ENCODE data around the gene PTPRK.
"Not testable (repeated sequence)": the region's sequence is repeated elsewhere in the genome, so short reads cannot be mapped to it uniquely, and the experiment has no call there.

PTPRK gene

DNA sequence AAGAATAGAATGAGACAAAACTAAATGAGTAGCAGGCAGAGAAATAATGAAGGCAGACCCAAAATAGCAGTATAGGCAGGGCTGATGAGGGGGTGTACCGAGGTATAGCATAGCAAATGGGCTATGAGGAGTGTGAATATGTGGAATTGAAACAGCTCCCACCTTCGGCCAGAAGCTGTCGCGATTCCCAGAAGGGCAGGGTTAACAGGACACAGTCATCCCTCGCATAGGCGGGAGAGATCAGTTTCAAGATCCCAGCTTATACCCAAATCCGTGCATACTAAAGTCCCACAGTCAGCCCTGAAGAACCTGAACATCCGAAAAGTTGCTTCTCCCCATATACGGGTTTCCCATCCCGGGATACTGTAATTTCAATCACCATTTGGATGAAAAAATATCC lies 82.7 kb downstream of the PTPRK start:
- no peak overlapping the region for H3K27ac ChIP-seq
- TF ChIP-seq, protein P1, sequence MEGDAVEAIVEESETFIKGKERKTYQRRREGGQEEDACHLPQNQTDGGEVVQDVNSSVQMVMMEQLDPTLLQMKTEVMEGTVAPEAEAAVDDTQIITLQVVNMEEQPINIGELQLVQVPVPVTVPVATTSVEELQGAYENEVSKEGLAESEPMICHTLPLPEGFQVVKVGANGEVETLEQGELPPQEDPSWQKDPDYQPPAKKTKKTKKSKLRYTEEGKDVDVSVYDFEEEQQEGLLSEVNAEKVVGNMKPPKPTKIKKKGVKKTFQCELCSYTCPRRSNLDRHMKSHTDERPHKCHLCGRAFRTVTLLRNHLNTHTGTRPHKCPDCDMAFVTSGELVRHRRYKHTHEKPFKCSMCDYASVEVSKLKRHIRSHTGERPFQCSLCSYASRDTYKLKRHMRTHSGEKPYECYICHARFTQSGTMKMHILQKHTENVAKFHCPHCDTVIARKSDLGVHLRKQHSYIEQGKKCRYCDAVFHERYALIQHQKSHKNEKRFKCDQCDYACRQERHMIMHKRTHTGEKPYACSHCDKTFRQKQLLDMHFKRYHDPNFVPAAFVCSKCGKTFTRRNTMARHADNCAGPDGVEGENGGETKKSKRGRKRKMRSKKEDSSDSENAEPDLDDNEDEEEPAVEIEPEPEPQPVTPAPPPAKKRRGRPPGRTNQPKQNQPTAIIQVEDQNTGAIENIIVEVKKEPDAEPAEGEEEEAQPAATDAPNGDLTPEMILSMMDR (IDR thresholded peaks at IDR 0.05): no peak
- no peak for TF ChIP-seq ZFX (IDR thresholded peaks at IDR 0.05; ENCODE audit: borderline replicate concordance)

DNA sequence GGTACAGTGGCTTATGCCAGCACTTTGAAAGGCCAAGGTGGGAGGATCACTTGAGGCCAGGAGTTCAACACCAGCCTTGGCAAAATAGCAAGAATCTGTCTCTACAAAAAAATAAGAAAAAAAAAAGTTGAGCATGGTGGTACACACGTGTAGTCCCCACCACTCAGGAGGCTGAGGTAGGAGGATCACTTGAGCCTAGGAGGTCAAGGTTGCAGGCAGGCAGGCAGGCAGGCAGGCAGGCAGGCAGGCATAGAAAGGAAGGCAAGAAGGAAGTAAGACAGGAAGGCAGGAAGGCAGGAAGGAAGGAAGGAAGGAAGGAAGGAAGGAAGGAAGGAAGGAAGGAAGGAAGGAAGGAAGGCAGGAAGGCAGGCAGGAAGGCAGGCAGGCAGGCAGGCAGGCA lies 85.6 kb downstream of the PTPRK start:
- H3K27ac ChIP-seq: not testable (repeated sequence)

DNA sequence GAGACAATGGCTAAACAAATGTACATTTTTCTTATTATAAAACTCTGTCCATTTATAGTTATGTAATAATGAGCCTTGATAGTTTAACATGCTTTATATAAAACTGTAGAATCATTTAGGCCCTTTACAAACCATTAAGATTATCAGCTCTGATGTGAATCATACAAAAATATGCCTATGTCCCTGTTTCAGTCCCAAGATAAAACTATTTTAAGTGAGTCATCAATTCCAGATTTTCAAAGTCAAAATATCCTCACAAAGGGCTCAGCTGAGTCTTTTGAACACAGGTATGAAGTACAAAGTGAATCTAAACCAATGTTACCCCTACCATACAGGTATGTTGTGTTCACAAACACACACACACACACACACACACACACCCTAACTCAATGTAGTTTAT lies 88.0 kb downstream of the PTPRK start:
- H3K27ac ChIP-seq: no peak overlapping the region
- no peak for TF ChIP-seq ZFX (IDR thresholded peaks at IDR 0.05; ENCODE audit: borderline replicate concordance)
- TF ChIP-seq, protein P1 (IDR thresholded peaks at IDR 0.05): no peak

DNA sequence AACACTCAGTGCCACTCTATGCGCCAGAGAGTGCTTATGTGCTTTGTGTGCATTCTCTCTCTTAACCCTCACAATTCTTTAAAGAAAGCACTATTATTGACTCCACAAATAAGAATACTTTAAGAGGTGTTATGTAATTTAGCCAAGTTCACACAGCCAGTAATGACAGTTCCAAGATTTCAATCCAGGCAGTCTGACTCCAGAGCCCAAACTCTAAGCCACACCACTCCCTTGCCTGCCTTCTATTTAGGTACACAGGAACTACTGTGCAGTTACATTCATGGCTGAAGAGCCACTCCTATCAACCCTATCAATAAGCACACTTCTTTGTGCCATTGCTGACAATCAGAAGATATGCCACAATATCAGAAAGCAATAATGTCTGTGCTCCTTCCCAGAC lies 93.3 kb downstream of the PTPRK start:
- H3K27ac ChIP-seq: no peak overlapping the region
- TF ChIP-seq ZFX (IDR thresholded peaks at IDR 0.05; ENCODE audit: borderline replicate concordance): no peak
- TF ChIP-seq, protein P1 (IDR thresholded peaks at IDR 0.05): no peak

DNA sequence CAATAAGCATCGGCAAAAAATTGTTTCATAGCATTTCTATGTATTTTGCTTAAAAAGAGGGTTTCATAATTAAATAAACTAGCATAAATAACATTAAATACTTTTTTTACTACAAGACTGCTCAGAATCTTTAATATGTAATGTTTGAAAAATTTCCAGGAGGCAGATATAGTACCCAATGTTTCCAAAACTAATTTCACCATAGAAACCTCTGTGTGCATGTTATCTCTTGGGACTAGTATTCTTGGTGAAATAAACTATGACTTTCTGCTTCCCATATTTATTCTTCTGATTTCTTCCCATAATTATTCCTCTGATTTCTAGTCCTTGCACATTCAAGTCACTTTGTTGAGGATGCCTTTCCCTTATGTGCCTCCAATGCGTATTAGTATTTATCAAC lies 94.5 kb downstream of the PTPRK start:
- H3K27ac ChIP-seq: no peak overlapping the region
- TF ChIP-seq, protein P1 (IDR thresholded peaks at IDR 0.05): no peak
- no peak for TF ChIP-seq ZFX (IDR thresholded peaks at IDR 0.05; ENCODE audit: borderline replicate concordance)

DNA sequence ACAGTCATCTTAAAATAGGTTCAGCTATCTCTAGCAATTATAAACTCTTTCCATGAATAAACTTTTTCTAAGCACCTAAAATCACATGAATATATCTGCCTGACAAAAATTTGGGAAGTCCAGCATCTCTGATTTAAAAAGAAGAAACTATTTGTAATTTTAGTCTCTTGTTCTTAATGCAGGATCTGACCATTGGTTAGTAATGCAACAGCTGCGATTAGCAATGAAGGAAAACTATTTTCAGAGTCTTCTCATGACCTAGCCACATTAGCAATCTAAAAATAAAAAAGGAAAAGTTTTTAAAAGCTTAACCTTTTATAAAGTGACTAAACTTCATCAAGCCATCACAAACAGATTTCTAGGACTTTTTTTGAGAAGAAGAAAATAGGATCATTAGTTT lies 97.5 kb downstream of the PTPRK start:
- H3K27ac ChIP-seq: no peak overlapping the region
- TF ChIP-seq ZFX (IDR thresholded peaks at IDR 0.05; ENCODE audit: borderline replicate concordance): no peak
- TF ChIP-seq, protein P1 (IDR thresholded peaks at IDR 0.05): no peak

DNA sequence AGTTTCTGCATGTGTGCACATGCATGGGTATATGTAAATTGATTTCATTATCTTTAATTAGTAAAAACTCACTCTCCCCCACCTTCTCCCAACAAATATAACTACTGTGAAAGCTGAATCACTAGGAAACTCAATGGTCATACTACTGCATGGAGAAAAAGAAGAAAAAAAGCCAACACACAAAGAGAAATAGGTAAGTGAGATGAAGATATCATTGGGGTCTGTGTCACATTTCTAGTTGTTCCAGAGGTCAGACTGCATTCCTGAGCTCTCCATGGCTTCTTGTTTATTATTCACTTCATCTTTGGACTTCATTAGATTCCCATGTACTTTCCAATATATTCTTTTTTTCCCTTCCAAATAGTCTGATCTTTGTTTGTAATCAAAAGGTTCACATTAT lies 98.2 kb downstream of the PTPRK start:
- no peak overlapping the region for H3K27ac ChIP-seq
- TF ChIP-seq ZFX (IDR thresholded peaks at IDR 0.05; ENCODE audit: borderline replicate concordance): no peak
- TF ChIP-seq, protein P1 (IDR thresholded peaks at IDR 0.05): no peak

DNA sequence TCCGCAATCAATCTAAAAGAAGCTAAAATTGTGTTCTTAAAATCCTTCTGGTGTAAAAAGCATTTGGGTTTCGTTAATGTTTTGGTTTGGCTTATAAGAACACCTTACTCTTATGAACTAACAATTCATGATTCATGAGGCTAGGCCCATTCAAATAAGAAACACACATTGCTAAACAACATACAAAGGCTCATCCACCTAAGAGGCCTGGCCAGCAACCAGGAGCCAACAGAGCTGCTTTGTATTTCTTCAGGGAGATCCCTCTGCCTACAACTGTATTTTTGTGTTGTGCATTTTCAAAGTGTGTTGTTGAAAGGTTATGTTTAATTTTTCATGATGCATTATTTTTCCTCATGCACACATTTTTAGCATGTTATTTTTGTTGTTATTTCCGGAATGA lies 98.6 kb downstream of the PTPRK start:
- TF ChIP-seq, protein P1 (IDR thresholded peaks at IDR 0.05): no peak
- no peak for TF ChIP-seq ZFX (IDR thresholded peaks at IDR 0.05; ENCODE audit: borderline replicate concordance)
- H3K27ac ChIP-seq: no peak overlapping the region

All from 22Rv1 (cell line).